GM12878 (cell line): ENCODE data around the gene BTG1.

ENCODE experiments used
- MYC ChIP-seq: IDR thresholded peaks from 2 replicates; pipeline ENCODE4 v1.6.1; 2011; ENCODE audit warnings: mild to moderate bottlenecking, low read length, moderate library complexity, inconsistent platforms; ENCODE audit not compliant: insufficient read depth, insufficient replicate concordance, insufficient read length, severe bottlenecking
- NR2C2 ChIP-seq: IDR thresholded peaks from 2 replicates; pipeline ENCODE4 v1.6.1; 2011; ENCODE audit warnings: borderline replicate concordance, low read depth; ENCODE audit not compliant: control insufficient read depth, insufficient read length

DNA sequence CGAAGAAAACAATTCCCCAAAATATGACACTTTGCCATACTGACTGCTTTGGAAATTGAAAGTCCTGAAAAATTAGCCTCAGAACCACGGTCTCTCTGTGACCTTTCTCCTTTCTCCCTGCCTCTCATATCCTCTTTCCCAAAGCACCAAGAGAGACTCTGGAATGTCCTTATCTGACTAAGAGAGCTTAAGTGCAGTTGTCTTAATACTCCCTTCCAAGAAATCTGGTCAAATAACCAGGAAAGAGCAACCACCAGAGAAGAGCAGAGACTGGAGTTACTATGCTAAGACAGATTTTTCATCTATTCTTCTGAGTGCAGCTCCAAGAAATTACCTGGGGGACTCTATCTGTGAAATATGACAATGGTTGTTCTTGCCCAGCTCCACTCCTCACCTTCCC, 10.5 kb upstream of the BTG1 start:
- no peak for TF ChIP-seq NR2C2
- no peak for TF ChIP-seq MYC
